Activated naive CD4-positive, alpha-beta T cell treated with anti-CD3 and anti-CD28 coated beads for 36 hours (primary cell): ENCODE results near the gene MVD. TPM values are rescaled to one million over a fixed set of nuclear protein-coding genes. Genes with fewer than 3 reads are reported as not detected.

Source experiments
- CTCF ChIA-PET: fragments of 350-600 bp; sonication (Branson Sonifier 250); formaldehyde crosslinking; loops from one replicate; lab custom pipeline; 2021; ENCODE audit warnings: antibody characterized with exemption; lab: Charles Lee
- DNase-seq: peaks from one replicate; pipeline ENCODE4 v3.0.0-alpha.2; 2020
- H3K27ac Mint-ChIP-seq: one replicate; pipeline ENCODE4 v1.8.0; 2021; ENCODE audit warnings: mild to moderate bottlenecking, mixed read lengths
- H3K27me3 Mint-ChIP-seq: one replicate; pipeline ENCODE4 v1.8.0; 2021; ENCODE audit warnings: low read depth, mixed read lengths
- H3K36me3 Mint-ChIP-seq: one replicate; pipeline ENCODE4 v1.8.0; 2021; ENCODE audit warnings: low read depth, mixed read lengths
- H3K4me1 Mint-ChIP-seq: one replicate; pipeline ENCODE4 v1.8.0; 2021; ENCODE audit warnings: low read depth, mixed read lengths
- H3K4me3 Mint-ChIP-seq: one replicate; pipeline ENCODE4 v1.8.0; 2021; ENCODE audit warnings: mild to moderate bottlenecking, moderate library complexity, mixed read lengths
- H3K9me3 Mint-ChIP-seq: one replicate; pipeline ENCODE4 v1.8.0; 2021; ENCODE audit warnings: mixed read lengths
- intact Hi-C: fragments of 100-400 bp; cut with micrococcal nuclease; formaldehyde crosslinking; loops from one replicate; pipeline ENCODE4 v1.15.1; 2023
- total RNA-seq, 2 experiments: library from RNA; stranded (reverse); gene quantifications; one replicate each; pipeline ENCODE4 v1.2.3, GENCODE V29; 2021

The MVD gene
- total RNA-seq, 2 experiments from 2014 or later = 90.5 to 96.8 TPM

DNA sequence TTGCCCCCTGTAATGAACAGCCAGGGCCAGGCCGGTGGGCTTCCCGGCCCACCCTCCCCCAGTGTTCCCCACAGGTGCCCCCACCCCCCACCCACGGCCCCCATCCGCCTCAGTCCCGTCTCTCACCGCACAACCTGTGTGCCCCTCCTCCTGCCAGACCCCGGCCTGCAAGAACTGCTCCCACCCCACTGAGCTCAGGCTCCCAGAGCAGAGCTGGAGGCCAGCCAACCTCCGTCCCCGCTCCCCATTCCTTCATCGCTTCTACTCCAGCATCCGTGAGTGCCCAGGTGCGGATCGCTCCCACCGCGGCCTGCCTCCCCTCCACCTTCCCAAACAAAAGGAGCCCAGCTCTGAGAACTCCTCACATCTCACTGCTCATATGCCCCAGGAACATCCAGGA is 4.2 kb downstream of the MVD start:
- intact Hi-C loops = no loop called here
- Mint-ChIP-seq H3K9me3 (no peaks in the 10 kb centered on the region), H3K36me3 (peaks cover 7% of the 10 kb centered on the region), H3K27ac (no peak overlapping the region), H3K4me3 (no peak overlapping the region), H3K4me1 (peaks cover 10% of the 10 kb centered on the region), H3K27me3 (no peaks in the 10 kb centered on the region)
- DNase-seq = no peak
- CTCF ChIA-PET = no interaction called here

DNA sequence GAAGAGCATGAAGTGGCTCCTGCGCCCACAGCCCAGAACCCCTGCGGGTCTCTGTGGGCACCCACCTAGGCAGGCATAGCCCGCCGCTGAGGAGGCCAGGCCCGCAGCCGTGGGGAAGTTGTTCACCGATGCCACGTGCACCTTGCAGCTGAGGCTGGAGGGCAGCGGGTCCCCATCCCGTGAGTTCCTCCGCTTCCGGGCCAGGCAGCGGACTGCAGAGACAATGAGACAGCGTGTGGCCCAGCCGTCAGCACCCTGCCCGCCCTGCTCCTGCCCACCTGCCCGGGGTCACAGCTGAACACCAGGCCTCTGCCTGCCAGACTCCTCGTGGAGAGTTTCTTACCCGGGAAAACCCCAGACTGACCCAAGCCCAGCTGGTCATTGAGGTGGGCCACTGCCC is 5.5 kb downstream of the MVD start:
- Mint-ChIP-seq H3K27me3 (no peaks in the 10 kb centered on the region), H3K36me3 (peaks cover 7% of the 10 kb centered on the region), H3K9me3 (no peaks in the 10 kb centered on the region), H3K27ac (no peak overlapping the region), H3K4me1 (peaks cover 10% of the 10 kb centered on the region), H3K4me3 (no peak overlapping the region)
- intact Hi-C loops = no loop called here
- DNase-seq = no peak
- CTCF ChIA-PET = no interaction called here

DNA sequence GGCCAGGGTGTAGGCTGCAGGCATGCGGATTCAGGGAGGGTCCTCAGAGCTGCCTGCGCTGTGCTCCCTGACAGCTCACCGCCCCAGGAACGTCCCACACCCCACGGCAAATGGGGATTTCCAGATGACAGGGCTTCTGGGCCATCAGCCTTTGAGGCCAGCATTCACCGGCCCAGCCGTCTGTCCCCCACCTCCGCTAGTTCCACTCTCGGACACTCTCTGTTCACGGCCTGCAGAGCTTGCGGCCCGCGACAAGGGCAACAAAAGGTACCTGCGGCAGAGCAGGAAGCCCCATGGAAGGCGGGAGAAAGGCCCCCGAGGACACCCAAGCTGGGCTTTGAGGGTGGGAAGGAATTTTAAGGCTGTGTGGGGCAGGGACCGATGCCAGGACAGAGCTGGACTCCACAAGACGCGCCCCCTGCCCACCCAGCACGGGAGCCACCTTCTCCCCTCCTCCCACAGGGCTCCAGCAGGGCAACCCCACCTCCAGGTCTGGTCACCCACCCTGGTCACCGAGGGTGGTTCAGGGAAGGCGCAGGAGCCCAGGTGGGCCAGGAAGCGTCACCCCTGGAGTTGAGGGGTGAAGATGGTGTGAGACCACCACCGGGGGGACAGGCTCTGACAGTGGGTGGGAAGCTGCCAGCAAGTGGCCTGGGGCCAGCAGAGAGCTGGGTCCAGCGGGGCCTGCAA is 6.5 kb downstream of the MVD start:
- CTCF ChIA-PET = no interaction called here
- H3K4me1 Mint-ChIP-seq = peaks cover 12% of the 10 kb centered on the region
- peaks cover 7% of the 10 kb centered on the region for H3K36me3 Mint-ChIP-seq

DNA sequence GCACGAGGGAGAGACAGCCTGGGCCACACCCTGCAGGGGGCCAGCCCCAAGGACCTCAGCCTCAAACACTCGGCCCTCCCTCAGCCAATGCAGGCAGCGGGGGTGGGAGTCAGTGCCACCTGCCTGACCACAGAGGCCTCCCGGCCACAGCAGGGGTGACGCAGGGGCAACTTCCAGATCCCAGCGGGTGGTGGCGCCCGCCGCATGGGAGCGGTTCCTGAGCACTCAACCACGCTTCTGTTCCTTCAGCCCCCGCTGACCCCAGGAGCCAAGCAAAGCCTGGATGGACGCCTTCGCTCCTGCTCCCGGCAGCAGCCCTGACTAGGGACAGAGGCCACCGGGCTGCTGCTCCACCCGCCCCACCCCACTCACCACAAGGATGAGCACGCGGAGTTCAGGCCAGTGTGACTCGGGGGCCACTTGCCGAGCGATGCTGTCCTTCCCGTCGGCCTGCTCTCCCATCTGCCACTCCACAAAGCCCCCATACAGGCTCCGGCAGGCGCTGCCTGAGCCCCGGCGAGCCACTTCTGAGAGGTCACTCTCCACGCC is 7.1 kb downstream of the MVD start:
- intact Hi-C loops = no loop called here
- no peak for DNase-seq
- CTCF ChIA-PET = no interaction called here

More for the DNA sequence above, 6.5 kb downstream of the MVD start:
- H3K4me3 Mint-ChIP-seq = no peak overlapping the region
- no peaks in the 10 kb centered on the region for H3K27me3 Mint-ChIP-seq
- no peak for DNase-seq
- H3K9me3 Mint-ChIP-seq = no peaks in the 10 kb centered on the region
- H3K27ac Mint-ChIP-seq = no peak overlapping the region
- intact Hi-C loops = no loop called here

DNA sequence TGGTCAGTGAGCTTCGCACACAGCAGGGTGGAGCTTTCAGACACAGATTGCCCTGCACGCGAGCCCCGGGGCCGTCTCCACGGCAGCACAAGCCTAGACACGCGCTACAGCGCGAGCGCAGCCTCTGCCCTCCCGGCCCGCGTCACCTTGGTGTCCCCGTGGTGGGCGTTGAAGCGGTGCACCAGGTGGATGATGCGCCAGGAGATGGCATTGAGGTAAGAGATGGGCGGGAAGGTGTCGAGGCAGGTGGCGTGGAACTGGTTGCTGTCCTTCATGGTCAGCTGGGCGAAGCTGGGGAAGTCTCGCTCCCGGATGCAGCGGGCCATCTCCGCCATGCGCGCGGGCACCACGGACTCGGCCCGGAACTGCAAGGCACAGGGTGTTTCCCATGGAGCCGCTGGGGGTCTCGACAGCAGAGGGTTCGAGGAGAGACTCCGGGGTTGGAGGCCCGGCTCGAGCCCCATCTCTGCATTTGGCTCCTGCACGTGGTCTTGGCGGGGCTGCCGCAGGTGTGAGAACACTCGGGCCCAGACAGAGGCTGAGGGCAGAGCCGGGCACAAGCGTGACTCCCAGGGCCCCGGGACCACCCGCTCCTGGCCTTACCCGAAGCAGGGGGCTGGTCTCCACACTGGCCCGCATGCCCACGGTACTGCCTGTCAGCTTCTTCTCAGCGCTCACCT is 7.7 kb downstream of the MVD start:
- peaks cover 8% of the 10 kb centered on the region for H3K36me3 Mint-ChIP-seq
- intact Hi-C loops = no loop called here
- H3K4me3 Mint-ChIP-seq = no peak overlapping the region
- DNase-seq = no peak
- CTCF ChIA-PET = no interaction called here
- H3K4me1 Mint-ChIP-seq = peaks cover 9% of the 10 kb centered on the region
- H3K27ac Mint-ChIP-seq = no peak overlapping the region
- no peaks in the 10 kb centered on the region for H3K27me3 Mint-ChIP-seq
- no peaks in the 10 kb centered on the region for H3K9me3 Mint-ChIP-seq

More for the DNA sequence above, 7.1 kb downstream of the MVD start:
- no peak overlapping the region for H3K4me3 Mint-ChIP-seq
- no peaks in the 10 kb centered on the region for H3K9me3 Mint-ChIP-seq
- H3K36me3 Mint-ChIP-seq = peaks cover 7% of the 10 kb centered on the region
- H3K4me1 Mint-ChIP-seq = peaks cover 8% of the 10 kb centered on the region
- H3K27ac Mint-ChIP-seq = no peak overlapping the region
- H3K27me3 Mint-ChIP-seq = no peaks in the 10 kb centered on the region

DNA sequence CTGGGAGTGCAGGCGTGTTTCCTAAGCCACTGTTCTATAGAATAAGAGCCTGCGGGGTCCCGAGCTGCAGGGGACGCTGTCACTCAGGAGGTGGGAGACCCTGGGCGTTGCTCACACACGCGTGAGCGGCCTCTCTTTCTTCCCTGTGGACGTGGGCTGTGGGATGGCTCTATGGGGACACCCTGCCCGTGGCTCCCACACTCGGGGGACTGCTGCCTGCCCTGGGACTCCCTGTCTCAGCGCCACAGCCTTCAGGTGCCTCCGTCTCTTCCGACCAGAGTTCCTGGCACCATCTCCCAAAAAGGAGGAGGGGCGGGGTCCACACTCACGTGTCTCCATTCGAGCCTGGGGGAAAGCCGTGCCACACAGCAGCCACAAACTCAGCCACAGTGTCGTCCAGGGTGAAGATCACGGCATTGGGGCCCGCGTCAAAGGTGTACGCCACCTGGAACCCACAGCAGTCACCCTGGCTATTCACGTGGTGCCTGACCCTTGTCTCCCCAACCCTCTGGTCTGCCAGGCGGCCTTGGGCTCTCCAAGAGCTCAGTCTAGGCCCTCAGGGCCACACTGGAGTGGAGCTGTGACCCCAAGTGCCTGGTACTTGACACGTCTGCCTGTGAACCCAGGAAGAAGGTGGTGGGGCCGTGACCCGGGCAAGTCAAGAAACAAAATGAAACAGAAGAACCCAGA is 8.4 kb downstream of the MVD start:
- no peak overlapping the region for H3K4me3 Mint-ChIP-seq
- H3K36me3 Mint-ChIP-seq = peaks cover 10% of the 10 kb centered on the region
- no peak for DNase-seq
- peaks cover 12% of the 10 kb centered on the region for H3K4me1 Mint-ChIP-seq
- peak overlapping the region; percentile 50 for H3K27ac Mint-ChIP-seq
- H3K27me3 Mint-ChIP-seq = no peaks in the 10 kb centered on the region
- no peaks in the 10 kb centered on the region for H3K9me3 Mint-ChIP-seq
- intact Hi-C loops = no loop called here
- CTCF ChIA-PET = no interaction called here

DNA sequence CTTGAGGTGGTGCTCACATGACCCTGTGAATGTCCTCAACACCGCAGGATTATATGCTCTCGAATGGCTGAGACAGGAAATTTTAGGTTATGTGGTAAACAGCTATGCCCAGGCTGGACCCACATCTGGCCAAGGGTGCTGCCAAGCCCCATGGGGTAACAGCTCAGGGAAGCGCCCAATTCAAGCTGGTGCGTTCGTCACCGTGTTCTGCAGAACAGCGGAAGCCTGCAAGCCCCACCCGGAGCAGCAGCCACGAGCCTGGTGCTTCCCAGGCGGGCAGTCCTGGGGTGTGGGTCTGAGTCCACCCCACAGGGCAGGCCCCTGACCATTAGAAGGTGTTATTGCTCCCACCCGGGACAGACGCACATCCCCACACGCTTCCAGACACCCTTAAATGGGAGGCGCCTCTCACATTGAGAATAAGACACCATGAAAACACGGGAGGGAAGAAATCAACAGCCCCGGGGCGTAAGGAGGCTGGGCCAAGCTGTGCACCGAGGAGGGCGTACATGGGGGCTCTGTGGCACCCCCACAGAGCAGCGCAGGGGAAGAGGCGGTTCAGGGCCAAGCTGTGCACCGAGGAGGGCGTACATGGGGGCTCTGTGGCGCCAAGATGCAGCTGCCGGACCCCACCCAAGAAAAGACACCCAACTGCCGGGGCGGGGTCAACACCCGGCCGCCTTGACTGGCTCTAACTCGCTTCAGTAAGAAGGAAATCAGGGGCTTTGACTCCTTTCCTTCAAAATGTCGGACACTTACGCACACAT is 9.1 kb downstream of the MVD start:
- no peak overlapping the region for H3K4me3 Mint-ChIP-seq
- CTCF ChIA-PET = no interaction called here
- H3K27ac Mint-ChIP-seq = peak overlapping the region; percentile 50
- intact Hi-C loops = no loop called here
- DNase-seq = no peak
- no peaks in the 10 kb centered on the region for H3K27me3 Mint-ChIP-seq
- peaks cover 18% of the 10 kb centered on the region for H3K4me1 Mint-ChIP-seq
- peaks cover 13% of the 10 kb centered on the region for H3K36me3 Mint-ChIP-seq
- no peaks in the 10 kb centered on the region for H3K9me3 Mint-ChIP-seq

DNA sequence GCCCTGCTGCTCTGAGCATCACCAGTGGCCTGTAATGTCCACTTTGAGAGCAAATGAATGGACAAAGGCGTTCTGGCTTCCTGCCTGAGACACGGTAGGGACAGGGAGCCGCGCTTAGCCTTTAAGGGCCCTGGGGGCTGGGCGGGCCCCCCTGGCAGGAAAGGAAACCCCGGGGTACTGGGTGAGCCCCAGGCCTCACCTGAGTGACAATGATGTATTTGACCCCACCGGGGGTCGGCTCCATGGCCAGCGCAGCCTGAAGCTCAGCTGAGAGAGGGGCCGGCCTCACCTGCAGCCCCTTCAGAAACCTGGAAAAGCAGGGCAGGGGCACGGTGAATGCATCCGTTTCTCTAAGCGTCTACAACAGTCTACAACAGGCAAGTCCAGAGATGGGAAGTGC is 9.8 kb downstream of the MVD start:
- no peak for DNase-seq
- Mint-ChIP-seq H3K27me3 (no peaks in the 10 kb centered on the region), H3K27ac (no peak overlapping the region), H3K4me3 (no peak overlapping the region), H3K4me1 (peaks cover 18% of the 10 kb centered on the region), H3K9me3 (no peaks in the 10 kb centered on the region), H3K36me3 (peaks cover 13% of the 10 kb centered on the region)
- CTCF ChIA-PET = no interaction called here
- intact Hi-C loops = no loop called here

DNA sequence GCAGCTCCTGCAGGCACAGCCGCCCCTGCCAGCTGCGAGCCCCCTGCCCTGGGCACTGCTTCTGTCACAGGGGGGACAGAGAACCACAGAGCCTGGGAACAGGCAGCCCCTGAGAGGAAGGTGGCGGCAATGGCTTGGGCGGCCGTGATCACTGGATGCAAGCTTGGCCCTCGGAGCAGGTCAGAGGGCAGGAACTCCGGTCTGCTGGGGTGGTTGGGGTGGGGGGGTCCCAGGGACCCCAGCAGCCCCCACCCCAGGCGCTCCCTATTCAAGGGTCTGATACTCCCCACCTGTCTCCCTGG is 10.2 kb downstream of the MVD start:
- H3K27ac Mint-ChIP-seq = no peak overlapping the region
- no peaks in the 10 kb centered on the region for H3K9me3 Mint-ChIP-seq
- CTCF ChIA-PET = no interaction called here
- no peak for DNase-seq
- H3K36me3 Mint-ChIP-seq = peaks cover 13% of the 10 kb centered on the region
- no peaks in the 10 kb centered on the region for H3K27me3 Mint-ChIP-seq
- intact Hi-C loops = no loop called here
- peaks cover 18% of the 10 kb centered on the region for H3K4me1 Mint-ChIP-seq
- H3K4me3 Mint-ChIP-seq = no peak overlapping the region

DNA sequence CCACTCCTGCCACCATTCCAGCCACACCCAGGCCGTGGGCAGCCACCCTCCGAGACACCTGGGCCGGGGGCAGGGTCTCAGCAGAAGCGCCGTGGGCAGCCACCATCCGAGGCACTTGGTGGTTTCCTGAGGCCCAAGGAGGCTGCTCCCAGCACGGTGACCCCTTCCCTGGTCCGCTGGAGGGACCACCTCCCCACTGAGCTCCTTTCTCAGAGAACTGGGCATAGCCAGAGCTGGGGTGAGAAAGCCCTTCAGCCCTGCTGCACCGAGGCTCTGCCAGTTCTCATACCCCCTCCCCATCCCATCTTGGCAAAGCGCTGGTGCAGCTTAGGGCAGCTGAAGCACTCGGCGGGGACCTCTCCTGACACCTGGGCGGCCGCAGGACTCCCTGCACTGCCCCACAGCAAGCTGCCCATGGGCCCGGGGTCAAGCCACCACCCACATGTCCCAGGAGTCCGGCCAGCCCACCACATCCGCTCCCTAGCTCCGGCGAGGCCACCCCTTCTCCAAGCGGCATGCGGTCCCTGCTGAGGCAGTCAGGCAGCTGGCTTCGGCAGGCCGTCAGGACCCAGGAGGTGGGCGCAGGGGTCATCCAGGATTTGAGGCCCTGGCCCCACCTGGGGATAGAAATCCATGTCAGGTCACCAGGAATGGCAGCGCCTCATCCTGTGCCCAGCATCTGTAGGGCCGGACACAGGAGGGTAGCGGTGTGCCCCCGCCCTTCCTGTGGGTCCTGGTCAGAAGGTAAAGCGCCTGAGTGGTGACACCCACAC is 10.7 kb downstream of the MVD start:
- intact Hi-C loops = loop anchor here (1.0 to 2.0 kb wide), 9 partner anchors 11 to 200 kb away; partner anchors contain the start of genes CTU2, MVD, RNF166 and ZC3H18
- Mint-ChIP-seq H3K27me3 (no peaks in the 10 kb centered on the region), H3K27ac (peak overlapping the region; percentile 95), H3K4me3 (peak overlapping the region; percentile 27), H3K9me3 (no peaks in the 10 kb centered on the region), H3K4me1 (peaks cover 18% of the 10 kb centered on the region), H3K36me3 (peaks cover 13% of the 10 kb centered on the region)
- no peak for DNase-seq
- CTCF ChIA-PET = no interaction called here

DNA sequence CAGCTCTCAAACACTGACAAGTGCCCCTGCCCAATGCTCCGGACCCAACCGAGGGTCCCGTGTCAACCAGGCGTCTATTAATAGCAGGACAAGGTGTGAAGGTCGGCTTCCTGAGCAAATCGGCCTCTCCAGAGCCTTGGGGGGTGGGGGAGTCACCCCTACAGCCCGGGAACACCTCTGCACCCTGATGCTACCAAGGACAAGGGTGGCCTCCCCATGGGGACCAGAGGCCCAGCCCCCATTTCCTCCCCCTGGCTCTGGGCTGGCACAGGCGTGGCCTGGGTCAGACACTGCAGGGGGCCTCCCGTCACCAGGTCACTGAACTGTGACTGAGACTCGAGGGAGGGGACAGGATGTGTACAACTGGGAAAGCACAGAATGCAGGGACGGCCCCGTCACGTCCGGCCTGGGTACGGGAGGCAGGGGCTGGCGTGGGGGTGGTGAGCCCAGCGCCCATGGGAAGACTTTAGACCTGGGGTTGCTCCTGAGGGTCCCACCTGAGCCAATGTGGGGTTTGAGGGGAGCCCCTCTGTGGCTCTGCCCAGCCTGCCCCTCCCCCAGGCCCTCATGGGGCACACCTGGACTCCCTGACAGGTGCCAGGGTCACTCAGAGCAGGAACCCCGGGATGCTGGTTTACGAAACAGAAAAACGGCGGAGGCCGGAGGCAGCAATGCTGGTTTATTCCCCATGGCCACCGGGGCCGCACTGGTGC is 11.5 kb downstream of the MVD start:
- peaks cover 13% of the 10 kb centered on the region for H3K36me3 Mint-ChIP-seq
- H3K4me1 Mint-ChIP-seq = peaks cover 18% of the 10 kb centered on the region
- peak overlapping the region; percentile 87 for H3K4me3 Mint-ChIP-seq
- H3K27me3 Mint-ChIP-seq = no peaks in the 10 kb centered on the region
- no peaks in the 10 kb centered on the region for H3K9me3 Mint-ChIP-seq
- intact Hi-C loops = loop anchor here (1.0 to 2.0 kb wide), 9 partner anchors 12 to 199 kb away; partner anchors contain the start of genes CTU2, MVD, RNF166 and ZC3H18
- CTCF ChIA-PET = no interaction called here
- H3K27ac Mint-ChIP-seq = peak overlapping the region; percentile 95
- peak; percentile 98 for DNase-seq
